H54 (cell line): ENCODE results near the gene RIOK3.
"Not testable (repeated sequence)": the region's sequence is repeated elsewhere in the genome, so short reads cannot be mapped to it uniquely, and the experiment has no call there.

Experiments
- DNase-seq: peaks from one replicate; pipeline ENCODE4 v3.0.0; 2011; ENCODE audit warnings: low spot score, mixed read lengths; ENCODE audit not compliant: insufficient read length
- FAIRE-seq: peaks from 3 replicates; lab custom pipeline; 2011; peaks lifted over from hg19 to GRCh38; lab: Jason Lieb, UNC
- POLR2A ChIP-seq: IDR thresholded peaks from 2 replicates; pipeline ENCODE4 v1.6.1; 2011; ENCODE audit warnings: low read depth, mild to moderate bottlenecking, low read length

Gene RIOK3

GRCh38 chr18:23460285-23461273 is 7.5 kb downstream of the RIOK3 start:
- no peak for TF ChIP-seq POLR2A
- FAIRE-seq (no peak), DNase-seq (no peak)

GRCh38 chr18:23462876-23463275 is 9.8 kb downstream of the RIOK3 start:
- FAIRE-seq: no peak
- DNase-seq: no peak
- no peak for TF ChIP-seq POLR2A

- no peak for FAIRE-seq
- no peak for TF ChIP-seq POLR2A
- no peak for DNase-seq
These were observed 15.8 kb downstream of the RIOK3 start for GRCh38 chr18:23468753-23469459.

- DNase-seq (no peak), FAIRE-seq (no peak)
- no peak for TF ChIP-seq POLR2A
These were observed 17.7 kb downstream of the RIOK3 start for GRCh38 chr18:23470620-23471387.

- no peak for TF ChIP-seq POLR2A
- DNase-seq: no peak
These were observed 18.4 kb downstream of the RIOK3 start for GRCh38 chr18:23471486-23471885.

GRCh38 chr18:23479829-23480505 is 26.9 kb downstream of the RIOK3 start:
- FAIRE-seq (no peak), DNase-seq (no peak)
- TF ChIP-seq POLR2A: no peak

More at GRCh38 chr18:23471486-23471885, 18.4 kb downstream of the RIOK3 start:
- no peak for FAIRE-seq

GRCh38 chr18:23484561-23485182 is 31.6 kb downstream of the RIOK3 start:
- TF ChIP-seq POLR2A: no peak
- FAIRE-seq: no peak

GRCh38 chr18:23485386-23485785 is 32.3 kb downstream of the RIOK3 start:
- DNase-seq (no peak), FAIRE-seq (no peak)
- TF ChIP-seq POLR2A: no peak

More at GRCh38 chr18:23484561-23485182, 31.6 kb downstream of the RIOK3 start:
- DNase-seq: no peak

- FAIRE-seq: no peak
- DNase-seq: no peak
- no peak for TF ChIP-seq POLR2A
These were observed 34.9 kb downstream of the RIOK3 start for GRCh38 chr18:23487738-23488570.

- not testable (repeated sequence) for FAIRE-seq, DNase-seq
These were observed 36.5 kb downstream of the RIOK3 start for GRCh38 chr18:23489586-23489985.

- TF ChIP-seq POLR2A: no peak
- no peak for DNase-seq
- FAIRE-seq: no peak
These were observed 40.6 kb downstream of the RIOK3 start for GRCh38 chr18:23493654-23494053.

- FAIRE-seq (no peak), DNase-seq (no peak)
- TF ChIP-seq POLR2A: no peak
These were observed 41.9 kb downstream of the RIOK3 start for GRCh38 chr18:23494992-23495391.
